ENCODE results near the gene AKT2. TPM values are rescaled to one million over a fixed set of nuclear protein-coding genes. Genes with fewer than 3 reads are reported as not detected.
"Not testable (repeated sequence)": the region's sequence is repeated elsewhere in the genome, so short reads cannot be mapped to it uniquely, and the experiment has no call there.

AKT2 gene
- total RNA-seq = 100 to 1,000 TPM in 2 of 3 donors, 10 to 100 TPM in 1; 98.4 to 139 (median 103) TPM
- long read RNA-seq, donor 1, full-length matches to known transcripts = 5 of 18 reads
- long read RNA-seq, donor 1, partial matches to known transcripts = 3 of 18 reads
- long read RNA-seq, donor 1, other reads (novel, unspliced or antisense) = 10 of 18 reads
- long read RNA-seq, donor 2, full-length matches to known transcripts = 1 of 3 reads
- long read RNA-seq, donor 2, partial matches to known transcripts = 0 of 3 reads
- long read RNA-seq, donor 2, other reads (novel, unspliced or antisense) = 2 of 3 reads

GRCh38 chr19:40284501-40285352, at the start of gene AKT2:
AKT2 (minus strand) TSS chr19:40285345; CDS start chr19:40265267, 20,078 bp downstream.
- DNase-seq (no peak), ATAC-seq (peak; percentile 53)
- Histone ChIP-seq H3K9me3 (no peaks in the 10 kb centered on the region), H3K4me1 (ENCODE audit: low read depth) (peaks cover 34% of the 10 kb centered on the region), H3K4me3 (peak within 1 kb of the TSS; percentile 71), H3K36me3 (ENCODE audit: low read depth) (no peaks in the 10 kb centered on the region)
- intact Hi-C loops (cut with DNase I, micrococcal nuclease) = no loop called here
- no peak for TF ChIP-seq CTCF (IDR thresholded peaks at IDR 0.05)

GRCh38 chr19:40333083-40333482, 47.9 kb upstream of the AKT2 start:
- DNase-seq = peak in 1 of 3 donors; percentile 11
- H3K9me3 ChIP-seq; H3K4me1 ChIP-seq (ENCODE audit: low read depth); intact Hi-C loops (cut with DNase I, micrococcal nuclease); ATAC-seq; H3K36me3 ChIP-seq (ENCODE audit: low read depth); H3K4me3 ChIP-seq: not testable (repeated sequence)

- DNase-seq (no peak), ATAC-seq (no peak)
- no peak for TF ChIP-seq CTCF (IDR thresholded peaks at IDR 0.05)
- peaks cover 6% of the 10 kb centered on the region for H3K36me3 ChIP-seq (ENCODE audit: low read depth)
- intact Hi-C loops (cut with DNase I, micrococcal nuclease) = no loop called here
- no peaks in the 10 kb centered on the region for H3K9me3 ChIP-seq
- no peaks in the 10 kb centered on the region for H3K4me1 ChIP-seq (ENCODE audit: low read depth)
- no peak overlapping the region for H3K4me3 ChIP-seq
Observed at GRCh38 chr19:40332669-40333068, 47.5 kb upstream of the AKT2 start.

GRCh38 chr19:40331052-40331451, 45.9 kb upstream of the AKT2 start:
- no peak overlapping the region for H3K4me3 ChIP-seq
- intact Hi-C loops (cut with DNase I, micrococcal nuclease) = no loop called here
- ATAC-seq (no peak), DNase-seq (no peak)
- peaks cover 6% of the 10 kb centered on the region for H3K36me3 ChIP-seq (ENCODE audit: low read depth)
- TF ChIP-seq CTCF (IDR thresholded peaks at IDR 0.05) = no peak
- H3K4me1 ChIP-seq (ENCODE audit: low read depth) = no peaks in the 10 kb centered on the region
- no peaks in the 10 kb centered on the region for H3K9me3 ChIP-seq

GRCh38 chr19:40326201-40326600, 41.1 kb upstream of the AKT2 start:
- no peak for TF ChIP-seq CTCF (IDR thresholded peaks at IDR 0.05)
- no peaks in the 10 kb centered on the region for H3K9me3 ChIP-seq
- H3K4me1 ChIP-seq (ENCODE audit: low read depth) = no peaks in the 10 kb centered on the region
- H3K4me3 ChIP-seq = no peak overlapping the region
- DNase-seq = no peak
- no peaks in the 10 kb centered on the region for H3K36me3 ChIP-seq (ENCODE audit: low read depth)
- ATAC-seq = no peak
- intact Hi-C loops (cut with DNase I, micrococcal nuclease) = no loop called here

- no peak for TF ChIP-seq CTCF (IDR thresholded peaks at IDR 0.05)
- H3K9me3 ChIP-seq = no peaks in the 10 kb centered on the region
- no peaks in the 10 kb centered on the region for H3K4me1 ChIP-seq (ENCODE audit: low read depth)
- DNase-seq (no peak), ATAC-seq (no peak)
- H3K36me3 ChIP-seq (ENCODE audit: low read depth) = no peaks in the 10 kb centered on the region
- no peak overlapping the region for H3K4me3 ChIP-seq
- intact Hi-C loops (cut with DNase I, micrococcal nuclease) = no loop called here
Observed at GRCh38 chr19:40323705-40324104, 38.6 kb upstream of the AKT2 start.

All from mucosa of descending colon (tissue), 3 donors.